Thyroid gland (tissue), 4 donors: ENCODE data around the gene RHBDD1.

Source experiments
- POLR2A ChIP-seq, 2 donors: fragments of 450-650 bp; IDR thresholded peaks; one replicate each; pipeline ENCODE4 v1.6.1; 2017; ENCODE audit warnings: antibody characterized with exemption in 2 of 2, mild to moderate bottlenecking in 2 of 2, moderate library complexity in 1 of 2
- TF ChIP-seq, protein P1 (sequence below), 6 experiments: fragments of 200-600 bp in 3 of 6; fragments of 450-650 bp in 3 of 6; sonication (generic) in 3 of 6; IDR thresholded peaks; one replicate each; pipeline ENCODE4 v1.5.1; 2016 to 2019; ENCODE audit warnings: antibody characterized with exemption in 6 of 6, mild to moderate bottlenecking in 2 of 6, inconsistent platforms in 1 of 6, moderate library complexity in 1 of 6

DNA sequence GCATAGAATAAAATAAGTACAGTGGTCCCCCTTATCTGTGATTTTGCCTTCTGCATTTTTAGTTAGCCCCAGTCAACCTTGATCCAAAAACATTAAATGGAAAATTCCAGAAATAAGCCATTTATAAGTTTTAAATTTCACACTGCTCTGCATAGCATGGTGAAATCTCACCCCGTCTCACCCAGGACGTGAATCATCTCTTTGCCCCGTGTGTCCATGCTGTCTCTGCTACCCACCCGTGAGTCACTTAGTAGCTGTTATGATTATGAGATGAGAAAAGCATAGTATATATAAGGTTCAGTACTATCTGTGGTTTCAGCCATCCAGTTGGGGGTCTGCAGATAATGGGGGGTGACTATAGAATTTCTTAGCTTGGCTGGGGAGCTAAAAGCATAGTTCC, 67.3 kb downstream of the RHBDD1 start:
- TF ChIP-seq POLR2A (IDR thresholded peaks at IDR 0.05), result no peak
- TF ChIP-seq, protein P1, sequence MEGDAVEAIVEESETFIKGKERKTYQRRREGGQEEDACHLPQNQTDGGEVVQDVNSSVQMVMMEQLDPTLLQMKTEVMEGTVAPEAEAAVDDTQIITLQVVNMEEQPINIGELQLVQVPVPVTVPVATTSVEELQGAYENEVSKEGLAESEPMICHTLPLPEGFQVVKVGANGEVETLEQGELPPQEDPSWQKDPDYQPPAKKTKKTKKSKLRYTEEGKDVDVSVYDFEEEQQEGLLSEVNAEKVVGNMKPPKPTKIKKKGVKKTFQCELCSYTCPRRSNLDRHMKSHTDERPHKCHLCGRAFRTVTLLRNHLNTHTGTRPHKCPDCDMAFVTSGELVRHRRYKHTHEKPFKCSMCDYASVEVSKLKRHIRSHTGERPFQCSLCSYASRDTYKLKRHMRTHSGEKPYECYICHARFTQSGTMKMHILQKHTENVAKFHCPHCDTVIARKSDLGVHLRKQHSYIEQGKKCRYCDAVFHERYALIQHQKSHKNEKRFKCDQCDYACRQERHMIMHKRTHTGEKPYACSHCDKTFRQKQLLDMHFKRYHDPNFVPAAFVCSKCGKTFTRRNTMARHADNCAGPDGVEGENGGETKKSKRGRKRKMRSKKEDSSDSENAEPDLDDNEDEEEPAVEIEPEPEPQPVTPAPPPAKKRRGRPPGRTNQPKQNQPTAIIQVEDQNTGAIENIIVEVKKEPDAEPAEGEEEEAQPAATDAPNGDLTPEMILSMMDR (IDR thresholded peaks at IDR 0.05), result no peak
